Suprapubic skin (tissue), 4 donors: ENCODE measurements around the gene MRNIP.

Experiments
- EP300 ChIP-seq: sonication (generic); formaldehyde crosslinking; IDR thresholded peaks from one replicate; pipeline ENCODE4 v1.6.1; 2017; ENCODE audit warnings: antibody characterized with exemption
- POLR2A ChIP-seq, 2 donors: fragments of 450-650 bp; IDR thresholded peaks; one replicate each; pipeline ENCODE4 v1.6.1; 2017; ENCODE audit warnings: antibody characterized with exemption in 2 of 2, mild to moderate bottlenecking in 2 of 2, moderate library complexity in 2 of 2
- POLR2AphosphoS5 ChIP-seq, 3 donors: sonication (generic); formaldehyde crosslinking; IDR thresholded peaks; one replicate each; pipeline ENCODE4 v1.6.1; 2017; ENCODE audit warnings: antibody characterized with exemption in 3 of 3

DNA sequence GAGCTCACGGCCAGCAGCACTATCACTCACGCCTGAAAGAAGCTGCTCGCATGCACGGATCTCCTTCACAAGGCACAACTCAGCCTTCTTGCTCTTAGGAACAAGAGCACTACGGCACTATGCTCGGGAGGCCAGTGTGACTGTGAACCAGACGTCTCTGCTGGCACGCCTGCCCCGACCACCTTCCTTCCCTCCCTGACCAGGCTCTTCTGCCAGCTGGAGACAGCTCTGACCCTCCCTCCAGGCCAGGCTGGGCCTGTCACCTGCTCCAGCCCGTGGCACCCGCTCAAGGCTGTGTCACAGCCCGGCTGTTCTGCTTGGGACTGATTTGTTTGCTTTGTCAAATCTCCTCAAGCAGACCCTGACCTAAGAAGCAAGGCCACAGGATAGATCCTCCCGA, 42.1 kb upstream of the MRNIP start:
- TF ChIP-seq EP300 (no peak), POLR2A (IDR thresholded peaks at IDR 0.05) (no peak), POLR2AphosphoS5 (IDR thresholded peaks at IDR 0.05) (no peak)
